ENCODE measurements around the gene FUT6.

Gene FUT6

GRCh38 chr19:5820785-5821184 lies 18.7 kb downstream of the FUT6 start:
- Histone ChIP-seq H3K4me1 (ENCODE audit: control insufficient read depth, insufficient read depth, low read length) (peaks cover 2% of the 10 kb centered on the region), H3K9ac (ENCODE audit: low read length) (no peak overlapping the region), H3K27me3 (ENCODE audit: control insufficient read depth, insufficient read depth, low read length) (no peaks in the 10 kb centered on the region), H3K27ac (ENCODE audit: low read depth, low read length) (no peak overlapping the region), H3K4me3 (ENCODE audit: low read length) (no peak overlapping the region), H3K36me3 (ENCODE audit: control insufficient read depth, insufficient read depth, low read length) (no peaks in the 10 kb centered on the region)

GRCh38 chr19:5818594-5818993 lies 20.9 kb downstream of the FUT6 start:
- no peak overlapping the region for H3K4me3 ChIP-seq (ENCODE audit: low read length)
- no peaks in the 10 kb centered on the region for H3K27me3 ChIP-seq (ENCODE audit: control insufficient read depth, insufficient read depth, low read length)
- peaks cover 2% of the 10 kb centered on the region for H3K4me1 ChIP-seq (ENCODE audit: control insufficient read depth, insufficient read depth, low read length)
- H3K36me3 ChIP-seq (ENCODE audit: control insufficient read depth, insufficient read depth, low read length): no peaks in the 10 kb centered on the region
- H3K27ac ChIP-seq (ENCODE audit: low read depth, low read length): no peak overlapping the region
- no peak overlapping the region for H3K9ac ChIP-seq (ENCODE audit: low read length)

DNA sequence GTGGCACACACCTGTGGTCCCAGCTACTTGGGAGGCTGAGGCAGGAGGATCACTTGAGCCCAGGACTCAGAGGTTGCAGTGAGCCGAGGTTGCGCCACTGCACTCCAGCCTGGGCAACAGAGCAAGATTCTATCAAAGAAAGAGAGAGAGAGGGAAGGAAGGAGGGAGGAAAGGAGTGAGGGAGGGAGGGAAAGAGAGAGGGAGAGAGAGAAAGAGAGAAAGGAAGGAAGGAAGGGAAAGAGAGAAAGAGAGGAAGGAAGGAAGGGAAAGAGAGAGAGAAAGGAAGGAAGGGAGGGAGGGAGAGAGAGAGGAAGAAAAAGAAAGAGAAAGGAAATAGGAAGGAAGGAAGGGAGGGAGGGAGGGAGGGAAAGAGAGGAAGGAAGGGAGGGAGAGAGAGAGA lies 22.3 kb downstream of the FUT6 start:
- Histone ChIP-seq H3K4me1 (ENCODE audit: control insufficient read depth, insufficient read depth, low read length) (no peaks in the 10 kb centered on the region), H3K27ac (ENCODE audit: low read depth, low read length) (no peak overlapping the region), H3K27me3 (ENCODE audit: control insufficient read depth, insufficient read depth, low read length) (no peaks in the 10 kb centered on the region), H3K36me3 (ENCODE audit: control insufficient read depth, insufficient read depth, low read length) (no peaks in the 10 kb centered on the region), H3K9ac (ENCODE audit: low read length) (no peak overlapping the region), H3K4me3 (ENCODE audit: low read length) (no peak overlapping the region)

- H3K27ac ChIP-seq (ENCODE audit: low read depth, low read length): no peak overlapping the region
- no peaks in the 10 kb centered on the region for H3K36me3 ChIP-seq (ENCODE audit: control insufficient read depth, insufficient read depth, low read length)
- no peak overlapping the region for H3K4me3 ChIP-seq (ENCODE audit: low read length)
- no peaks in the 10 kb centered on the region for H3K4me1 ChIP-seq (ENCODE audit: control insufficient read depth, insufficient read depth, low read length)
- H3K27me3 ChIP-seq (ENCODE audit: control insufficient read depth, insufficient read depth, low read length): no peaks in the 10 kb centered on the region
- no peak overlapping the region for H3K9ac ChIP-seq (ENCODE audit: low read length)
Measured at GRCh38 chr19:5814852-5815246, 24.7 kb downstream of the FUT6 start.

GRCh38 chr19:5814123-5814851 lies 25.2 kb downstream of the FUT6 start:
- no peaks in the 10 kb centered on the region for H3K27me3 ChIP-seq (ENCODE audit: control insufficient read depth, insufficient read depth, low read length)
- H3K36me3 ChIP-seq (ENCODE audit: control insufficient read depth, insufficient read depth, low read length): no peaks in the 10 kb centered on the region
- H3K4me1 ChIP-seq (ENCODE audit: control insufficient read depth, insufficient read depth, low read length): no peaks in the 10 kb centered on the region
- no peak overlapping the region for H3K27ac ChIP-seq (ENCODE audit: low read depth, low read length)
- H3K9ac ChIP-seq (ENCODE audit: low read length): no peak overlapping the region
- H3K4me3 ChIP-seq (ENCODE audit: low read length): no peak overlapping the region

DNA sequence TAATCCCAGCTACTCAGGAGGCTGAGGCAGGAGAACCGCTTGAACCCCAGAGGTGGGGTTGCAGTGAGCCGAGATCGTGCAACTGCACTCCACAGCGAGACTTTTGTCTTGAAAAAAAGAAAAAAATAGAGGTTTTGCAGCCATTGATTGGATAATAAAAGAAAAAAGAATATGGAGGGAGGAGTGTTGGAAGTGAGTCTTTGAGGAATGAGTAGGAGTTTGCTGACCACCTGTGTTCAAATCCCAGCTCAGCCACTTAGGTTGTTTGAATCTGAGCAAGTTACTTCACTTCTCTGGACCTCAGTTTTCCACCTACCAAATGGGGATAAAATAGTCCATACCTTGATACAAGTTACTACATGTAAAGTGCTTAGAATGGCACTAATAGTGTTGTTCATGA lies 28.4 kb downstream of the FUT6 start:
- Histone ChIP-seq H3K27me3 (ENCODE audit: control insufficient read depth, insufficient read depth, low read length) (no peaks in the 10 kb centered on the region), H3K4me3 (ENCODE audit: low read length) (no peak overlapping the region), H3K27ac (ENCODE audit: low read depth, low read length) (no peak overlapping the region), H3K4me1 (ENCODE audit: control insufficient read depth, insufficient read depth, low read length) (peaks cover 2% of the 10 kb centered on the region), H3K9ac (ENCODE audit: low read length) (no peak overlapping the region), H3K36me3 (ENCODE audit: control insufficient read depth, insufficient read depth, low read length) (no peaks in the 10 kb centered on the region)

DNA sequence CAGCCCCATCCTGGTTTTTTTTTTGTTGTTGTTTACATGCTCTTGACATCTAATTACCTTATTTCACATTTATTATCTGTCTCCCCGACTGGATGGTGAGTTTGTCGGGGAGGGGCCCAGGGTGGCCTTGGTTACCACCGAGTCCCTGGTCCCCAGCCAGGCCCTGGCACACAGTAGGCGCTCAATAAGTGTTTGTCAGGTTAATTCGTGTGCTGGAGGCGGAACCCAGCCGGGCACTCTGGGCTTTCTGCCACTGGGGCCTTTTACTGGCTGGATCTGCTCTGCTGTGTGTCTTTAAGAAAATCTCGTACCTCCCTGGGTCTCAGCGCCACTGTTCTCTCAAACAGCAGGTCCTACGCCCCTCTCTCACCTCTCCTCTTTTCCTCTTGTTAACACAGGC lies 30.0 kb downstream of the FUT6 start:
- Histone ChIP-seq H3K27ac (ENCODE audit: low read depth, low read length) (no peak overlapping the region), H3K9ac (ENCODE audit: low read length) (no peak overlapping the region), H3K4me1 (ENCODE audit: control insufficient read depth, insufficient read depth, low read length) (peaks cover 4% of the 10 kb centered on the region), H3K4me3 (ENCODE audit: low read length) (no peak overlapping the region), H3K27me3 (ENCODE audit: control insufficient read depth, insufficient read depth, low read length) (no peaks in the 10 kb centered on the region), H3K36me3 (ENCODE audit: control insufficient read depth, insufficient read depth, low read length) (no peaks in the 10 kb centered on the region)

- Histone ChIP-seq H3K27me3 (ENCODE audit: control insufficient read depth, insufficient read depth, low read length) (no peaks in the 10 kb centered on the region), H3K4me3 (ENCODE audit: low read length) (no peak overlapping the region), H3K36me3 (ENCODE audit: control insufficient read depth, insufficient read depth, low read length) (no peaks in the 10 kb centered on the region), H3K4me1 (ENCODE audit: control insufficient read depth, insufficient read depth, low read length) (peaks cover 4% of the 10 kb centered on the region), H3K9ac (ENCODE audit: low read length) (no peak overlapping the region), H3K27ac (ENCODE audit: low read depth, low read length) (no peak overlapping the region)
Measured at GRCh38 chr19:5809053-5809452, 30.4 kb downstream of the FUT6 start.

DNA sequence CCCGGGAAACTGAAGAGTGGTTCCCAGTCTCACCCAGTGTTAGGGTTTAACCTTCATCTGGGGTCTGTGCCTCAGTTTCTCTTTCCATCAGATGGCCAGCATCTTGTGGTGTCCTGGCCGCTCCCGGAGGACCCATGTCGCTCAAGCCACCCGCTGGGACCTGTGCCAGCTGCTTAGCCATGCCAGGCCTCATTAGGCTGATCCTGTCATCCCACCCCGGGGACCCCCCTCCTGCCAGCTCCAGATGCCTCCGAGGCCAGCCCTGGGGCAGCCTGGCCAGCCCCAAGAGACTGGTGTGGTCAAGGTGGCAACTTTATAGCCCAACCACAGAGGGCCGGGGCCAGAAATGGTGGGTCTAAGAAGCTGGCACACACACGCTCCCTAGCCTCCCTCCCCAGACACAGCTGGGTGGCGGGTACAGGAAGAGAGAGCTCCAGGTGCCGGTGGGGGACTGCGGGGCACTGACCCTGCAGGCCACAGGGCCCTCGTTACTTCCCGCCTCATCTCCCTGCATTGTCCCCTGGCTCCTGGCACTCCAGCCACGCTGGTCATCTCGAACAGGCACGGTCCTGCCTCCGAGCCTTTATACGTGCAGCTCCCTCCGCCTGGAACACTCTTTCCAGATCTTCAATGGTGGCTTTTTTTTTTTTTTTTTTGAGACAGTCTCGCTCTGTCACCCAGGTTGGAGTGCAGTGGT lies 31.2 kb downstream of the FUT6 start:
- Histone ChIP-seq H3K4me1 (ENCODE audit: control insufficient read depth, insufficient read depth, low read length) (peaks cover 4% of the 10 kb centered on the region), H3K27me3 (ENCODE audit: control insufficient read depth, insufficient read depth, low read length) (no peaks in the 10 kb centered on the region), H3K9ac (ENCODE audit: low read length) (no peak overlapping the region), H3K27ac (ENCODE audit: low read depth, low read length) (no peak overlapping the region), H3K36me3 (ENCODE audit: control insufficient read depth, insufficient read depth, low read length) (no peaks in the 10 kb centered on the region), H3K4me3 (ENCODE audit: low read length) (no peak overlapping the region)

GRCh38 chr19:5806905-5807304 lies 32.6 kb downstream of the FUT6 start:
- Histone ChIP-seq H3K4me1 (ENCODE audit: control insufficient read depth, insufficient read depth, low read length) (peaks cover 4% of the 10 kb centered on the region), H3K27ac (ENCODE audit: low read depth, low read length) (no peak overlapping the region), H3K9ac (ENCODE audit: low read length) (no peak overlapping the region), H3K27me3 (ENCODE audit: control insufficient read depth, insufficient read depth, low read length) (no peaks in the 10 kb centered on the region), H3K4me3 (ENCODE audit: low read length) (no peak overlapping the region), H3K36me3 (ENCODE audit: control insufficient read depth, insufficient read depth, low read length) (no peaks in the 10 kb centered on the region)

DNA sequence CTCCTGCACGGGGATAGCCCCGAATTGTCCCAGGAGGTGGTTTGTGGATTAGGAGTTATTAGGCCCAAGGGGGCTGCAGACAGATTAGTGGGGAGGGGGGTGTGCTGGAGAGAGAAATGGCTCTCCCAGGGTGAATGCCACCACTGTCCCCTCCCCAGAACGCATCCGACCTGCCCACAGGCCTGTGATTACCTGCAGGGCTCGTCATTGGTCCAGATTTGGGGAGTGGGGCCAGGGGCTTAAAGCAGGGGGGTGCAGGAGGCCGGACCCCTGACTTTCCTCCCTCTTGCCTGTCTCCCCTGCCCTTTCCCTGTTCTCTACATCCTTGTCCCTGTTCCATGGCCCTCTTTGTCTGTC lies 33.4 kb downstream of the FUT6 start:
- H3K4me3 ChIP-seq (ENCODE audit: low read length): no peak overlapping the region
- H3K9ac ChIP-seq (ENCODE audit: low read length): no peak overlapping the region
- H3K36me3 ChIP-seq (ENCODE audit: control insufficient read depth, insufficient read depth, low read length): no peaks in the 10 kb centered on the region
- peak overlapping the region; percentile 71 for H3K27ac ChIP-seq (ENCODE audit: low read depth, low read length)
- H3K4me1 ChIP-seq (ENCODE audit: control insufficient read depth, insufficient read depth, low read length): peaks cover 4% of the 10 kb centered on the region
- H3K27me3 ChIP-seq (ENCODE audit: control insufficient read depth, insufficient read depth, low read length): no peaks in the 10 kb centered on the region

- H3K36me3 ChIP-seq (ENCODE audit: control insufficient read depth, insufficient read depth, low read length): no peaks in the 10 kb centered on the region
- H3K4me1 ChIP-seq (ENCODE audit: control insufficient read depth, insufficient read depth, low read length): peaks cover 4% of the 10 kb centered on the region
- peak overlapping the region; percentile 86 for H3K27ac ChIP-seq (ENCODE audit: low read depth, low read length)
- H3K4me3 ChIP-seq (ENCODE audit: low read length): peak overlapping the region; percentile 58
- peak overlapping the region; percentile 41 for H3K9ac ChIP-seq (ENCODE audit: low read length)
- H3K27me3 ChIP-seq (ENCODE audit: control insufficient read depth, insufficient read depth, low read length): no peaks in the 10 kb centered on the region
Measured at GRCh38 chr19:5805462-5806132, 33.9 kb downstream of the FUT6 start.
